Limb (tissue), 2 donors: Measurements from ENCODE around the gene OCIAD1.
"Not testable (repeated sequence)": the region's sequence is repeated elsewhere in the genome, so short reads cannot be mapped to it uniquely, and the experiment has no call there.

Experiments used
- DNase-seq, 2 donors: peaks; one replicate each; pipeline ENCODE4 v3.0.0-alpha.2; 2016; ENCODE audit errors: extremely low spot score in 2 of 2

Gene OCIAD1

GRCh38 chr4:48889750-48890149, 58.9 kb downstream of the OCIAD1 start:
- not testable (repeated sequence) for DNase-seq

- DNase-seq: no peak
Observed at GRCh38 chr4:48891028-48891619, 60.2 kb downstream of the OCIAD1 start.

- no peak for DNase-seq
Observed at GRCh38 chr4:48896845-48897244, 66.0 kb downstream of the OCIAD1 start.

- DNase-seq: no peak
Observed at GRCh38 chr4:48898733-48899431, 68.0 kb downstream of the OCIAD1 start.

- no peak for DNase-seq
Observed at GRCh38 chr4:48899432-48899749, 68.5 kb downstream of the OCIAD1 start.

- no peak for DNase-seq
Observed at GRCh38 chr4:48899950-48900349, 69.1 kb downstream of the OCIAD1 start.

- no peak for DNase-seq
Observed at GRCh38 chr4:48901196-48901595, 70.3 kb downstream of the OCIAD1 start.

- DNase-seq: no peak
Observed at GRCh38 chr4:48902266-48902665, 71.4 kb downstream of the OCIAD1 start.

- no peak for DNase-seq
Observed at GRCh38 chr4:48904101-48904500, 73.2 kb downstream of the OCIAD1 start.

GRCh38 chr4:48904541-48905142, 73.8 kb downstream of the OCIAD1 start:
- DNase-seq: no peak

- DNase-seq: no peak
Observed at GRCh38 chr4:48905363-48906015, 74.6 kb downstream of the OCIAD1 start.

- DNase-seq: peak; percentile 43 to 75
Observed at GRCh38 chr4:48906206-48907173, 75.6 kb downstream of the OCIAD1 start, which contains the start of gene OCIAD2. TSS of gene OCIAD2 (minus strand) at chr4:48906774. CDS start at chr4:48904549, 2,225 bp downstream.

GRCh38 chr4:48907706-48908477, 77.0 kb downstream of the OCIAD1 start:
- DNase-seq: no peak

- DNase-seq: no peak
Observed at GRCh38 chr4:48908687-48909086, 77.8 kb downstream of the OCIAD1 start.

GRCh38 chr4:48909697-48910096, 78.8 kb downstream of the OCIAD1 start:
- no peak for DNase-seq

GRCh38 chr4:48910511-48910910, 79.6 kb downstream of the OCIAD1 start:
- DNase-seq: no peak
